Measurements from ENCODE around the gene NPAS3.
A peak's percentile ranks its signal among the peaks of the same experiment; 100 is the strongest.

The NPAS3 gene

GRCh38 chr14:33643426-33644181 is 704.9 kb downstream of the NPAS3 start:
- no peak overlapping the region for H3K4me3 ChIP-seq (ENCODE audit: low read depth, low read length)
- TF ChIP-seq CTCF (IDR thresholded peaks at IDR 0.05; ENCODE audit: low read depth, low read length, missing control alignments) = no peak
- in situ Hi-C loops (cut with HindIII; ENCODE audit: low sequenced_read_pairs) = no loop called here
- DNase-seq (ENCODE audit: low read depth) = no peak

GRCh38 chr14:33646692-33647260 is 708.1 kb downstream of the NPAS3 start:
- TF ChIP-seq CTCF (IDR thresholded peaks at IDR 0.05; ENCODE audit: low read depth, low read length, missing control alignments) = no peak
- no peak overlapping the region for H3K4me3 ChIP-seq (ENCODE audit: low read depth, low read length)
- no peak for DNase-seq (ENCODE audit: low read depth)
- in situ Hi-C loops (cut with HindIII; ENCODE audit: low sequenced_read_pairs) = no loop called here

- no peak overlapping the region for H3K4me3 ChIP-seq (ENCODE audit: low read depth, low read length)
- in situ Hi-C loops (cut with HindIII; ENCODE audit: low sequenced_read_pairs) = no loop called here
- peak; percentile 96 for DNase-seq (ENCODE audit: low read depth)
- no peak for TF ChIP-seq CTCF (IDR thresholded peaks at IDR 0.05; ENCODE audit: low read depth, low read length, missing control alignments)
Observed at GRCh38 chr14:33647385-33647786, 708.7 kb downstream of the NPAS3 start.

GRCh38 chr14:33650430-33650829 is 711.8 kb downstream of the NPAS3 start:
- DNase-seq (ENCODE audit: low read depth) = no peak
- no peak overlapping the region for H3K4me3 ChIP-seq (ENCODE audit: low read depth, low read length)
- no peak for TF ChIP-seq CTCF (IDR thresholded peaks at IDR 0.05; ENCODE audit: low read depth, low read length, missing control alignments)
- in situ Hi-C loops (cut with HindIII; ENCODE audit: low sequenced_read_pairs) = no loop called here

DNA sequence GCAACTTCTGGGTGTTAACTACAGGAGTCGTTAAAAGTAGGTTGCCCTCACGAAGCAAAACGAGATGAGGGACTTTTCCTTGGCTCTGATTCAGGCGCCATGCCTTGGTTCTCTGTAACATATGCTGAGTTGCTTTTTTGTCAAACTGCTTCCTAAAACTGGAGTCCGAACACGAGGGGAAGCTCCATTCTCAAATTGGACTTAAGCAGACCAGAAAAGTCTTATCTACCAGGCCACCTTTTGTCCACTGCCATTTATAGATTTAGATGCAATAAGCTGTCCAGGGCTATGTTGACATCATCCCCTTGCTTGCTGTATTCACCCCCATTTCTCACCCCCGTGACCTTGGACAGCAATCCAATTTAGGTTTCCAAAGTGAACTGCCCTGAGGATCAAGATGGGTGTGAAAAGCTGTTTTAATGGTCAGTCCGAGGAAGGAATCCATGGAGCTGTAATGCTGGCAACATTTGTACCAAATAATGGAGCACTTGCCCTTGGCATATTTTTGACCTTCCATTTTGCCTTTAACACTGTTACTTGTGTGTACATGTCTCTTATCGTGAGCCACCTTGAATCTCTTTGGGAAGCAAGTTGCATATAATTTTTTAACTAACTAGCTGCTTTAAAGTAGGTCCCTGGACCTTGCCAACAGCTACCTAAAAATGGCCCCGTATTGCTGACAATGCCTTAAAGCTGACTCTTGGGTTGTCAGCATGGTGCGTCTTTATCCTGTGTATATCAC is 714.1 kb downstream of the NPAS3 start:
- in situ Hi-C loops (cut with HindIII; ENCODE audit: low sequenced_read_pairs) = no loop called here
- DNase-seq (ENCODE audit: low read depth) = no peak
- no peak for TF ChIP-seq CTCF (IDR thresholded peaks at IDR 0.05; ENCODE audit: low read depth, low read length, missing control alignments)
- H3K4me3 ChIP-seq (ENCODE audit: low read depth, low read length) = no peak overlapping the region

GRCh38 chr14:33653308-33653695 is 714.6 kb downstream of the NPAS3 start:
- in situ Hi-C loops (cut with HindIII; ENCODE audit: low sequenced_read_pairs) = no loop called here
- no peak overlapping the region for H3K4me3 ChIP-seq (ENCODE audit: low read depth, low read length)
- no peak for TF ChIP-seq CTCF (IDR thresholded peaks at IDR 0.05; ENCODE audit: low read depth, low read length, missing control alignments)
- DNase-seq (ENCODE audit: low read depth) = no peak

Measured in astrocyte of the cerebellum (primary cell).